ENCODE measurements around the gene TPK1. TPM values are rescaled to one million over a fixed set of nuclear protein-coding genes. Genes with fewer than 3 reads are reported as not detected.

Gene TPK1
- total and polyA plus RNA-seq, 2 of the 4 experiments (the other 2 are of a cell fraction): 0.38 to 1.8 TPM

DNA sequence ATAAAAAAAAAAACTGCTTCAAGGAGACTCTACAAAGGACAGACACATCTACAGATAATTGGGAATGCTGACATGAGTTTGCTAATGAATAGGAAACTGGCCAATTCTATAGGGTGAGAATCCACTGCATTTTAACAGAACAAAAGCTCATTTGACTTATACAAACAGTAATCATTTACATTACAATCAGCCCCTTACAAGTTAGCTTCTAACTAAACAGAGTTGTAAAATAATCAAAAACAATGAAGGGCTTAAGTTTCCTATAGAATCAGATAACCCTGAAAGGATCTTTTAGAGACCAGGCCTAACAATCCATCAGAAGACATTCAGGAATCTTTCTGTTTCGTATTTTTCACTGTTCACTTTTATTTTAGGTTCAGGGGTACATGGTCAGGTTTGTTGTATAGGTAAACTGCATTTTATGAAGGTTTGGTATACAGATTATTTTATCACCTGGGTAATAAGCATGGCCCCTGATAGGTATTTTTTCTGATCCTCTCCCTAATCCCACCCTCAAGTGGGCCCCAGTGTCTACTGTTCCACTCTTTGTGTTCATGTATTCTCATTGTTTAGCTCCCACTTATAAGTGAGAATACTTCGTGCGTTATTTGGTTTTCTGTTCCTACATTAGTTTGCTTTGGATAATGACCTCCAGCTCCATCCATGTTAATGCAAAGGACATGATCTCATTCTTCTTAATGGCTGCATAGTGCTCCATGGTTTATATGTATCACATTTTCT lies 301.0 kb downstream of the TPK1 start:
- H2AK9ac ChIP-seq (replicated peaks; ENCODE audit: low read depth, low read length, poor library complexity): no peak overlapping the region
- H3K36me3 ChIP-seq (ENCODE audit: control insufficient read depth, insufficient read depth, low read length): no peaks in the 10 kb centered on the region
- H3K23ac ChIP-seq (ENCODE audit: low read depth, low read length): no peak overlapping the region
- 0 out of 2 replicates have a peak, but pooled peaks cover 2% of the 10 kb centered on the region for H3K9me3 ChIP-seq (ENCODE audit: control insufficient read depth, insufficient read depth, low read length)
- dilution Hi-C loops (cut with HindIII; ENCODE audit: low sequenced_read_pairs, unreplicated experiment): no loop called here
- H3K27ac ChIP-seq (ENCODE audit: insufficient read depth, low read length): no peak overlapping the region
- no peaks in the 10 kb centered on the region for H3K4me1 ChIP-seq (ENCODE audit: control insufficient read depth, insufficient read depth, low read length)
- no peaks in the 10 kb centered on the region for H4K20me1 ChIP-seq (ENCODE audit: insufficient read depth, low read length)
- H3K18ac ChIP-seq (ENCODE audit: low read depth, low read length): no peak overlapping the region
- no peak overlapping the region for H4K91ac ChIP-seq (ENCODE audit: insufficient read depth, low read depth, low read length)
- no peak overlapping the region for H2AFZ ChIP-seq (replicated peaks; ENCODE audit: low read length, poor library complexity)
- H4K5ac ChIP-seq (ENCODE audit: low read depth, low read length): no peak overlapping the region
- no peak for DNase-seq
- CTCF ChIA-PET: interaction anchor here (0.7 kb wide), 1 partner anchor 190 kb away, joined by 4 read pairs; no protein-coding TSS in a partner anchor
- no peak overlapping the region for H2AK5ac ChIP-seq (ENCODE audit: low read depth, low read length)
- no peak overlapping the region for H3K4ac ChIP-seq (ENCODE audit: low read depth, low read length)
- no peak overlapping the region for H3K56ac ChIP-seq (ENCODE audit: extremely low read depth, insufficient read depth, low read length)
- no peaks in the 10 kb centered on the region for H3K27me3 ChIP-seq (ENCODE audit: control insufficient read depth, insufficient read depth, low read length)
- TF ChIP-seq CHD1 (IDR thresholded peaks at IDR 0.05; ENCODE audit: low read depth, low read length) (no peak), MAFK (IDR thresholded peaks at IDR 0.05; ENCODE audit: low read depth, low read length) (no peak), MXI1 (IDR thresholded peaks at IDR 0.05; ENCODE audit: borderline replicate concordance, low read depth, low read length) (no peak), CEBPB (IDR thresholded peaks at IDR 0.05; ENCODE audit: low read depth, low read length) (no peak), FOS (IDR thresholded peaks at IDR 0.05; ENCODE audit: low read depth, low read length) (no peak), BHLHE40 (IDR thresholded peaks at IDR 0.05; ENCODE audit: low read depth, low read length) (no peak), SMC3 (IDR thresholded peaks at IDR 0.05; ENCODE audit: low read depth, low read length) (no peak), MAZ (IDR thresholded peaks at IDR 0.05; ENCODE audit: borderline replicate concordance, low read depth, low read length) (no peak), RFX5 (IDR thresholded peaks at IDR 0.05; ENCODE audit: low read depth, low read length) (no peak), NFE2L2 (IDR thresholded peaks at IDR 0.05; ENCODE audit: low read depth, low read length) (no peak), RAD21 (IDR thresholded peaks at IDR 0.05; ENCODE audit: low read length) (no peak), POLR2A (IDR thresholded peaks at IDR 0.05; ENCODE audit: low read depth, low read length) (no peak), RCOR1 (IDR thresholded peaks at IDR 0.05; ENCODE audit: insufficient replicate concordance, low read length) (no peak)
- TF ChIP-seq, protein P1, sequence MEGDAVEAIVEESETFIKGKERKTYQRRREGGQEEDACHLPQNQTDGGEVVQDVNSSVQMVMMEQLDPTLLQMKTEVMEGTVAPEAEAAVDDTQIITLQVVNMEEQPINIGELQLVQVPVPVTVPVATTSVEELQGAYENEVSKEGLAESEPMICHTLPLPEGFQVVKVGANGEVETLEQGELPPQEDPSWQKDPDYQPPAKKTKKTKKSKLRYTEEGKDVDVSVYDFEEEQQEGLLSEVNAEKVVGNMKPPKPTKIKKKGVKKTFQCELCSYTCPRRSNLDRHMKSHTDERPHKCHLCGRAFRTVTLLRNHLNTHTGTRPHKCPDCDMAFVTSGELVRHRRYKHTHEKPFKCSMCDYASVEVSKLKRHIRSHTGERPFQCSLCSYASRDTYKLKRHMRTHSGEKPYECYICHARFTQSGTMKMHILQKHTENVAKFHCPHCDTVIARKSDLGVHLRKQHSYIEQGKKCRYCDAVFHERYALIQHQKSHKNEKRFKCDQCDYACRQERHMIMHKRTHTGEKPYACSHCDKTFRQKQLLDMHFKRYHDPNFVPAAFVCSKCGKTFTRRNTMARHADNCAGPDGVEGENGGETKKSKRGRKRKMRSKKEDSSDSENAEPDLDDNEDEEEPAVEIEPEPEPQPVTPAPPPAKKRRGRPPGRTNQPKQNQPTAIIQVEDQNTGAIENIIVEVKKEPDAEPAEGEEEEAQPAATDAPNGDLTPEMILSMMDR (conservative IDR thresholded peaks at IDR 0.05; ENCODE audit: low read depth, low read length): no peak
- TF ChIP-seq, protein P2, sequence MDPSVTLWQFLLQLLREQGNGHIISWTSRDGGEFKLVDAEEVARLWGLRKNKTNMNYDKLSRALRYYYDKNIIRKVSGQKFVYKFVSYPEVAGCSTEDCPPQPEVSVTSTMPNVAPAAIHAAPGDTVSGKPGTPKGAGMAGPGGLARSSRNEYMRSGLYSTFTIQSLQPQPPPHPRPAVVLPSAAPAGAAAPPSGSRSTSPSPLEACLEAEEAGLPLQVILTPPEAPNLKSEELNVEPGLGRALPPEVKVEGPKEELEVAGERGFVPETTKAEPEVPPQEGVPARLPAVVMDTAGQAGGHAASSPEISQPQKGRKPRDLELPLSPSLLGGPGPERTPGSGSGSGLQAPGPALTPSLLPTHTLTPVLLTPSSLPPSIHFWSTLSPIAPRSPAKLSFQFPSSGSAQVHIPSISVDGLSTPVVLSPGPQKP (IDR thresholded peaks at IDR 0.05; ENCODE audit: borderline replicate concordance, low read depth, low read length): no peak
- TF ChIP-seq, protein P3, sequence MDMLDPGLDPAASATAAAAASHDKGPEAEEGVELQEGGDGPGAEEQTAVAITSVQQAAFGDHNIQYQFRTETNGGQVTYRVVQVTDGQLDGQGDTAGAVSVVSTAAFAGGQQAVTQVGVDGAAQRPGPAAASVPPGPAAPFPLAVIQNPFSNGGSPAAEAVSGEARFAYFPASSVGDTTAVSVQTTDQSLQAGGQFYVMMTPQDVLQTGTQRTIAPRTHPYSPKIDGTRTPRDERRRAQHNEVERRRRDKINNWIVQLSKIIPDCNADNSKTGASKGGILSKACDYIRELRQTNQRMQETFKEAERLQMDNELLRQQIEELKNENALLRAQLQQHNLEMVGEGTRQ (IDR thresholded peaks at IDR 0.05; ENCODE audit: low read depth, low read length): no peak
- no peak overlapping the region for H2BK5ac ChIP-seq (ENCODE audit: low read depth, low read length, poor library complexity, severe bottlenecking)
- no peak for ATAC-seq (ENCODE audit: low read depth)
- no TSS peak for BruUV-seq (replicated peaks)
- no peak overlapping the region for H3K9ac ChIP-seq (ENCODE audit: low read depth, low read length)
- H3K4me3 ChIP-seq (ENCODE audit: insufficient read depth, low read depth, low read length): no peak overlapping the region
- no peak overlapping the region for H2BK20ac ChIP-seq (ENCODE audit: low read depth, low read length)
- H3K4me2 ChIP-seq (ENCODE audit: low read depth, low read length): no peak overlapping the region
- no peak overlapping the region for H4K8ac ChIP-seq (ENCODE audit: low read depth in 2 of 2, low read length in 2 of 2)
- no peaks in the 10 kb centered on the region for H3K79me1 ChIP-seq (ENCODE audit: low read depth in 1 of 2, low read length in 2 of 2)
- POLR2A ChIA-PET (ENCODE audit: unreplicated experiment): no interaction called here
- H2BK120ac ChIP-seq (ENCODE audit: low read depth, low read length): no peak overlapping the region
- intact Hi-C loops (cut with micrococcal nuclease): no loop called here
- no CpG with 5 or more reads among the region's 3 CpGs for whole genome bisulfite sequencing, 2 experiments (ENCODE audit: extremely low coverage in 2 of 2, insufficient read length in 1 of 2)
- in situ Hi-C loops (cut with MboI; ENCODE audit: low sequenced_read_pairs): no loop called here
- H3K9me1 ChIP-seq (ENCODE audit: insufficient read depth, low read length): no peaks in the 10 kb centered on the region
- no peak overlapping the region for H2BK15ac ChIP-seq (ENCODE audit: low read depth, low read length)
- no peak overlapping the region for H3K14ac ChIP-seq (replicated peaks; ENCODE audit: low read depth, low read length)
